Ramos (cell line): ENCODE measurements around the gene PAGR1.
"Not testable (repeated sequence)": the region's sequence is repeated elsewhere in the genome, so short reads cannot be mapped to it uniquely, and the experiment has no call there.

Source experiments
- in situ Hi-C: fragments of 300-500 bp; cut with MboI; formaldehyde crosslinking; loops from one replicate; pipeline ENCODE4 v1.14.3; 2022; ENCODE audit warnings: low sequenced_read_pairs; ENCODE audit not compliant: unreplicated experiment

The PAGR1 gene

DNA sequence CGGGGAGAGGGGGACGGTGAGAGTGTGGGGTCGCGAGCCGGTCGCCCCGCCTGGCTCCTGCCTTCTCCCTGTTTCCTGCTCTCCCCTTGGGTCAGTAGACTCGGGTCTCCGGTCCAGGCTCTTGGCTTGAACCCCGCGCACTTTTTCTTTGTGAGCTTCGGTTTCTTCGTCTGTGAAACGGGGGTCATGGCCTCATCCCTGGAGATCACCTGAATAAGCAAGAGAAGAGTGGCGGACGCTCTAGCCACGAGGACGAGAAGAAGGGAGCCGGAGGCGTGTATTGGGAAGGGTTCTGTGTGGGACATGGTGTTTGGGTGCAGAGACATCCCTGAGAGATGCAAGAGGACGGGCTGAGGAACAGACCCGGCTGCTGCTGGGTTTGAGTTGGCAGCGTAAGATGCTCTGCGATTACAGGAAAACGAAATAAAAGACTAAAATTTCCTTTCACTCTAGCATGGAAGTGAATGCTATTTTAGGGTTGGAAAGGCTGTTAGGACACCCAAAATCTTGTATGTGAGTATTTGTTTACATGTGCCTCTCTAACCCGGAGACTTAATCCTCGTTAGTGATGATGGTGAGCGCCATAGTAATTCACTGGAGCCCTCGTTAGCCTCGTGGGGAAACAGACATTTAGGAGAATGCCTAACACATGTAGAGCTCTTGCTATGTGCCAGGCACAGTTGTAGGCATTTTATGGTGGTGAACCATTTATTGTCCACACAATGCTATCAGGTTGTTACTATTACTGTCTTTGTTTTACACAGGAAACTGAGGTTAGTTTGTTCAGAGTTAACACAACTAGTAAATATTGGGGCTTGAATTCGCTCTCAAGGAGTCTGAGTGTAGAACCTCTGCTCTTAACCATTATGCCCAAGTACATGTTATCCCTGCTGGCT is 24.8 kb upstream of the PAGR1 start:
- in situ Hi-C loops, result no loop called here

DNA sequence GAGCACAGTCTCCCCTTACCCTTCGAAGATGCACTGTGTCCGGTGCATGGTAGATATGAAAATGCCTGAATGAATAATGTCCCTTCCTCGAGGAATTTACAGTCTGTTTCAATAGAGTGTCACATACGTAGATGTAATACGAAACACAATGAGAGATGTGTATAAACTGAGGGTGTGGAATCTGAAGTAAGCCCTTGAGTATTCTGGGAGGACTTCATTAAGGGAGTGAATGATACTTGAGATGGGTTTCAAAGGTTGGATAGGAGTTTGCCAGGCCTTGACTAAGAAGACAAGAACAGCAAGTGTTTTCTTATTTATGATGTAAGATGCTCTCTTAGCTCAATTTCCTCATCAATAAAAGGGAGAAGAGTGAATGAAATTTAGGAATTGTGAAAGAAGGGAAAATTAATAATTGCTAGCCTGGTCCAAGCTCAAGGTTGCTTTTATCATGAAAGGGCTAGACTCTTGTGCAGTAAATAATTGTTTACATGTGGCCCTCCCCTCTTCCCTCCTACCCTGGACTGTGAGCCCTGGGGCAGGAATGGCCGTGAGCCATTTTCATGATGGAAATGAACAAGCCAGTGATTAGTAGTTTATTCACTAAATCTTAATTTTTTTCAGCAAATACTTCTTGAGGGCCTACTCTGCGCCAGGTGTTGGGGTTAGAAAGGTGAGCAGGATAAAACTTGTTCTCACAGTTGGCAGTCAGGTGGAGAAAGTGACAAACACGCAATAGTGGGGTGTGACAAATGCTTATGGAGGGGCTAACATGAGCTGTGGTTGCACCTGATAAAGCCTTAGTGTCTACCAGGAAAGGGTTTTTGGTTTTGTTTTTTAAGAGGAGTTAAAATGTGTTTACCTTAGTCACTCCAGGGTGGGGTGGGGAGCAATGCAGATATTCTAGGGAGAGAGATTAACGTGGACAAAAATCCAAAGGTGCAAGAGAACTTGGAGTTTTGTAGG is 23.8 kb upstream of the PAGR1 start:
- in situ Hi-C loops, result no loop called here

DNA sequence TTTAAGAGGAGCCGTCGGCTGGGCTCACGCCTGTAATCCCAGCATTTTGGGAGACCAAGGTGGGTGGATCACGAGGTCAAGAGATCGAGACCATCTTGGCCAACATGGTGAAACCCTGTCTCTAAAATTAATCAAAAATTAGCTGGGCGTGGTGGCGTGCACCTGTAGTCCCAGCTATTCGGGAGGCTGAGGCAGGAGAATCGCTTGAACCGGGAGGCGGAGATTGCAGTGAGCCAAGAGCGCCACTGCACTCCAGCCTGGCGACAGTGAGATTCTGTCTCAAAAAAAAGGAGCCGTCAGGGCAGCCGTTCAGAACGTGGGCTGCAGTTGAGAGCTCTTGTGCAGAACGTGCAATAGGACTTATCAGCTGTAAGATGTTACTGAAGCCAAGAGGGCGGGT is 22.8 kb upstream of the PAGR1 start:
- in situ Hi-C loops, result not testable (repeated sequence)

DNA sequence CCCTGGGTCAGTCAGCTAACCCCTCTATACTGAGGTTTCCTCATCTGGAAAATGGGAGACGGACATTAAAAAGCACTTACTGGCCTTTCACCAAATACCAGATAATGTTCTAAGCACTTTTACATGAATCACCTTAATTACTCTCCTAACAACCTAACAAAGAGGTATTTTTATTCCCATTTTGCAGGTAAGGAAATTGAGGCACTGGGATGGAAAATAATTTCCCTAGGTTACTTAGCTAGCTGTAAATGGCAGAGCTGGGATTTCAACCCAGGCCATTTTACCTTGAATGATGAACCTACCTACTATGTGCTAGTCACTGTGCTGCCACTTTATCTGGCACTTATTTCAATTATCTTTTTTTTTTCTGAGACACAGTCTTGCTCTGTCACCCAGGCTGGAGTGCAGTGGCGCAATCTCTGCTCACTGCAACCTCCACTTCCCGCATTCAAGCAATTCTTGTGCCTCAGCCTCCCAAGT is 21.7 kb upstream of the PAGR1 start:
- in situ Hi-C loops, result no loop called here

DNA sequence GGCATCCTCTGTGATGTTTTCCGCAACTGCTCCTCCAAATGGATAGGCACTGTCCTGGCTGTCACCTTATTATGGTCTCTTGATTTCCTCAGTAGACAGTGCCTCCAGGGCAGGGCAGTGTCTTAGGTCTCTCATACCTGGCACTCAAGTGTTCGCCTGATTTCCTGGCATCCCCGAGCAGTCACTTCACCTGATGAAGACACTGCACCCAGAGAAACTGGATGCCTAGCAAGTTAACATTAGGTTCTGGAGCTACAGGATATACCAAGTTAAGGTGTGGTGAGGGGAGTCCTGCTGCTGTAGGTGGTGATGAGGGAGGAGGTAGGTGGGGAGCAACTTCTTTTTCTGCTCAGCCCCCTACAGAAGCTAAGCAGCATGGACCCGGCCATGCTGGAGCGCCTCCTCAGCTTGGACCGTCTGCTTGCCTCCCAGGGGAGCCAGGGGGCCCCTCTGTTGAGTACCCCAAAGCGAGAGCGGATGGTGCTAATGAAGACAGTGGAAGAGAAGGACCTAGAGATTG is 13.5 kb upstream of the PAGR1 start:
- in situ Hi-C loops, result loop anchor here (25.0 kb wide), 1 partner anchor 585 kb away; the partner anchor contains the start of genes SEPTIN1 and ZNF48

DNA sequence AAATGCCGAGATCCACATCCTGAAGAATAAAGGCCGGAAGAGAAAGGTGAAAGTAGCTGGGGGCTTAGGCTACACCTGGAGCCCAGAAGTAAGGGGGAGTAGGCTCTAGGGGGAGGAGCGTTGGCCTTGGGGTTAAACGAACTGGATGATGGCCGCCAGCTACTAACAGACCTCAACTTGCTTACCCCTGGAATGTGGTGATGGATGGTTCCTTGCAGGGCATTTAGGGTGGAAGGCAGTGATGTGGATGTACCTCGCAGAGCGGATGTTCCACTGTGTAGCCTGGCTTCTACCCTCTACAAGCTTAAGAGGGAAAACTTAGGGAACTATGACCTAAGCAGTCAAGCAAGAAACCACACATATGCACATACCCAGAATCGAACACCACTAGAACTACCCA is 11.9 kb upstream of the PAGR1 start:
- in situ Hi-C loops, result loop anchor here (25.0 kb wide), 1 partner anchor 583 kb away; the partner anchor contains the start of genes SEPTIN1 and ZNF48

DNA sequence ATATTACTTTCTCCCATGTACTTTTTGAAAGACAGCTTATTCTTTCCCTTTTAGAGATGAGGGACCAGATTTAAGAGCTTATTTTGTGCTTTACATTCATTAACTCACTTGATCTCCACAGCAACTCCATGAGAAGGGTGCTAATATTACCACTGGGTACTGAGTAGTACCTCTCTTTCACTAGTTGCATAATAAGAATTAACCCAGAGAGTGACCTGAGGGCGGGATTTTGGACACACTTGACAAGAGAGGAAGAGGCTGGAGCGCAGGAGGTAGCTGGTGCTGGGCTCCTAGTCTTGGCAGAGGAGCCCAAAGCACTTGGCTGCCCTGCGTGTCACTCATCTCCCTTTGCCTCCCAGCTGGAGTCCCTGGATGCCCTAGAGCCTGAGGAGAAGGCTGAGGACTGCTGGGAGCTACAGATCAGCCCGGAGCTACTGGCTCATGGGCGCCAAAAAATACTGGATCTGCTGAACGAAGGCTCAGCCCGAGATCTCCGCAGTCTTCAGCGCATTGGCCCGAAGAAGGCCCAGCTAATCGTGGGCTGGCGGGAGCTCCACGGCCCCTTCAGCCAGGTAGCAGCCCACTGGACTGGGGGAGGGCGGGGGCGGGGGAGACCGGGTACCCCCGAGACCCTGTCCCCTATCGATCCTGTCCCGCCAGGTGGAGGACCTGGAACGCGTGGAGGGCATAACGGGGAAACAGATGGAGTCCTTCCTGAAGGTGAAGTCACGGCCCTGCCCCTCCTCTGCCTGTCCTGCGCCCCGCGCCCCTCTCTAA is 11.3 kb upstream of the PAGR1 start:
- in situ Hi-C loops, result loop anchor here (25.0 kb wide), 1 partner anchor 583 kb away; the partner anchor contains the start of genes SEPTIN1 and ZNF48

DNA sequence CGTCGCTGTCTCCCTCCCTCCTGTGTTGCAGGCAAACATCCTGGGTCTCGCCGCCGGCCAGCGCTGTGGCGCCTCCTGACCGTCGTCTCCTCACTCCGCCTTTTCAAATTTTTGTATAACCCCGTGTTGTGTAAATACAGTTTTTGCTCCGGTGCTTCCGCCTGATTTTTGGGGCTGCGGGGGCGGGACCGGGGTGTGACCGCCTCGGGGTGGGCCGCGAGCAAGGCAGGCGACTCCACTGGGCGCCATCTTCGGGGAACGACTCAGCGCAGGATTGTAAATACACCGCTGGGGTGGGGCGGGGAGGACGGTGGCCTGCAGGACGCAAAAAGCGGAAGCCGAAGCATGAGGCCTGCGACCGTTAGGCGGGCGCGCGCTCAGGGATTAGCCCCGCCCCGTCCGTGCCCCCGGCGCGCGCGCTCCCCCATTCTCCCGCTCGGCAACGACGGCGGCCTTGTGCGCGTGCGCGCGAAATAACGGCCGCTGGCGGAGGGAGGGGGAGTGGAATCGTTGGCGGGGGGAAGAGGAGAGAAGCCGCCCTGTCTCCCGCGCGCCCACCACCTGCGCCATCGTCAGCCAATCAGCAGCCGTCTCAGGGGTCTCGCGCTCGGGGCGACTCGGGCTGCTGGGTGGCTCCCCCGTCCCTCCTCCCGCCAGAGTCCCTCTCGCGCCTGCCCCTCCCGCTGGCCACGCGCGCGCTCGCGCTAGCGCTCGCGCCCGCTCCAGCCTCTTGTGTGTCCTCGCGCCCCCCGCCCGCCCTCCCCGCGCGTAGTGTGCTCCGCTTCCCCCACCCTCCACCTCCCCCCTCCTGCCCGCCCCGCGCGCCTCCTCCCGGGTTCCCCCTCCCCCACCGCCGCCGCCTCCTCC is 10.5 kb upstream of the PAGR1 start:
- in situ Hi-C loops, result loop anchor here (25.0 kb wide), 1 partner anchor 582 kb away; the partner anchor contains the start of genes SEPTIN1 and ZNF48

DNA sequence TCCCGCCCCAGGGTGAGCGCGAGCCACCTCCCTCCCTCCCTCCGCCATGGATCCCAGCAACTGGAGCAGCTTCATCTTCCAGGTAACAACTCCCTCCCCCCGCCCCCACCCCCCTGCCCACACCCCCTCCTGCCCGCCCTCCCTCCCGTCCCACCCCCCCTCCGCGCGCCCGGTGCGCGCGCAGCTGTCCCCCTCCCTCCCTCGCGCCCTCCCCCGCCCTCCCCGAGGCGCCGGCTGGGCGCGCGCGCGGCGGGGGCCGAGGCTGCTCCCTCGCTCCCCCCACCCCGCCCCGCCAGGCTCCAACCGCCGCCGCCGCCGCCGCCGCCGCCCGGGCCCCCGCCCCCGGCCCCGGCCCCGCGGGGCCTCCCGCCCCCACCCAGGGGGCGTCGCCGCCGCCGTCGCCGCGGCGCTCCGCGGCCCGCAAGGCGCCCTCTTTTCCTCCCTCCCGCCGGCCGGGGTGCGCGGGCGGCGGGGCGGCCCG is 9.8 kb upstream of the PAGR1 start, which contains the start of gene MAZ:
Gene MAZ, plus strand, starts transcription at position 431 of the 481 bp plus-strand sequence. CDS start 173 bp downstream, outside the sequence.
- in situ Hi-C loops, result loop anchor here (25.0 kb wide), 1 partner anchor 581 kb away; the partner anchor contains the start of genes SEPTIN1 and ZNF48

DNA sequence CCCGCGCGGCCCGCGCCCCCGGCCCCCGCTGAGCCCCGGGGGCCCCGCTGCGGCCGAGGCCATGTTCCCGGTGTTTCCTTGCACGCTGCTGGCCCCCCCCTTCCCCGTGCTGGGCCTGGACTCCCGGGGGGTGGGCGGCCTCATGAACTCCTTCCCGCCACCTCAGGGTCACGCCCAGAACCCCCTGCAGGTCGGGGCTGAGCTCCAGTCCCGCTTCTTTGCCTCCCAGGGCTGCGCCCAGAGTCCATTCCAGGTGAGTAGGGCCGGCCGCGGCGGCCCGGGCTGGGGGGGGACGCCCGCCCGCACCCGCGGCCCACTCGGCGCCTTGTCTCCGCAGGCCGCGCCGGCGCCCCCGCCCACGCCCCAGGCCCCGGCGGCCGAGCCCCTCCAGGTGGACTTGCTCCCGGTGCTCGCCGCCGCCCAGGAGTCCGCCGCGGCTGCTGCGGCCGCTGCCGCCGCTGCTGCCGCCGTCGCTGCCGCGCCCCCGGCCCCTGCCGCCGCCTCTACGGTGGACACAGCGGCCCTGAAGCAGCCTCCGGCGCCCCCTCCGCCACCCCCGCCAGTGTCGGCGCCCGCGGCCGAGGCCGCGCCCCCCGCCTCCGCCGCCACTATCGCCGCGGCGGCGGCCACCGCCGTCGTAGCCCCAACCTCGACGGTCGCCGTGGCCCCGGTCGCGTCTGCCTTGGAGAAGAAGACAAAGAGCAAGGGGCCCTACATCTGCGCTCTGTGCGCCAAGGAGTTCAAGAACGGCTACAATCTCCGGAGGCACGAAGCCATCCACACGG is 9.1 kb upstream of the PAGR1 start:
- in situ Hi-C loops, result loop anchor here (25.0 kb wide), 1 partner anchor 580 kb away; the partner anchor contains the start of genes SEPTIN1 and ZNF48

DNA sequence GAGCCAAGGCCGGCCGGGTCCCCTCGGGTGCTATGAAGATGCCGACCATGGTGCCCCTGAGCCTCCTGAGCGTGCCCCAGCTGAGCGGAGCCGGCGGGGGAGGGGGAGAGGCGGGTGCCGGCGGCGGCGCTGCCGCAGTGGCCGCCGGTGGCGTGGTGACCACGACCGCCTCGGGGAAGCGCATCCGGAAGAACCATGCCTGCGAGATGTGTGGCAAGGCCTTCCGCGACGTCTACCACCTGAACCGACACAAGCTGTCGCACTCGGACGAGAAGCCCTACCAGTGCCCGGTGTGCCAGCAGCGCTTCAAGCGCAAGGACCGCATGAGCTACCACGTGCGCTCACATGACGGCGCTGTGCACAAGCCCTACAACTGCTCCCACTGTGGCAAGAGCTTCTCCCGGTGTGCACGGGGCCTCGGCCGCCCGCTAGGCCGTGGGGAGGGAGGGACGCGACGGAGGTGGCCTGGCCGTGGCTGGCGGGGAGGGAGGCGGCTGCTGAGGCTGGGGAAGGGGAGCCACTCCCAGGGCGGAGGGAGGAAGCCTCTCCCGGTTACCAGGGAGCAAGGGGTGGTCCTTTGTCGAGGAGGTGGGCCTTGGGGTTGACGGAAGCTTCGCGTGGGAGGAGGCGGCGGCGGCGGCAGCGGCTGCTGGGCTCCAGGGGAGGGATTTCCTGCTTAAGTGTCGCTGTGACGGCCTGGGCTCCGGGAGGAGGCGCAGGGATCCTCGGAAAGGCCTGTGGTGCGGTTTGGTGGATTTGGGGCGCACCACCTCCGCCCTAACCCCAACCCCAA is 8.3 kb upstream of the PAGR1 start:
- in situ Hi-C loops, result loop anchor here (25.0 kb wide), 1 partner anchor 580 kb away; the partner anchor contains the start of genes SEPTIN1 and ZNF48

DNA sequence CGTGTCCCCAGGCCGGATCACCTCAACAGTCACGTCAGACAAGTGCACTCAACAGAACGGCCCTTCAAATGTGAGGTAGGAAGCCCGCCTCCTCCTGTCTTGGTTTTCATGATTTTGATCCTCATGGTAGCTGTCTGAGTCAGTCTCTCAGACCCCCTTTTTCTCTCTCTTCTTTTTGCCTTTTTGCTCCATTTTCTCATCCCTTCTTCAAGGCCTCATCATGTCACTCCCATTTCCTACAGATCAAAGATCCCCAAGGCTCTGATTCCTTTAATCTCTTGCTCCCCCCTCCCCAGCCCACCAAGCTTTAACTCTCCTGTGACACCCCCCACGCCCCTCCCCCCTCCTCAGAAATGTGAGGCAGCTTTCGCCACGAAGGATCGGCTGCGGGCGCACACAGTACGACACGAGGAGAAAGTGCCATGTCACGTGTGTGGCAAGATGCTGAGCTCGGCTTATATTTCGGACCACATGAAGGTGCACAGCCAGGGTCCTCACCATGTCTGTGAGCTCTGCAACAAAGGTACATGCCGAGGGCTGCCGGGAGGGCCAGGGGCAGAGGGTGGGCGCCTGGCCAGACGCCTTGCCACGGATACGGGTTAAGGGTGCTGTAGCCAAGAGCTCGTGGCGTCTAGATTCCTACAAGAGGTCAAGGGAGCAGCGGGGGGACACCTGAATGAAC is 7.6 kb upstream of the PAGR1 start:
- in situ Hi-C loops, result loop anchor here (25.0 kb wide), 1 partner anchor 579 kb away; the partner anchor contains the start of genes SEPTIN1 and ZNF48

DNA sequence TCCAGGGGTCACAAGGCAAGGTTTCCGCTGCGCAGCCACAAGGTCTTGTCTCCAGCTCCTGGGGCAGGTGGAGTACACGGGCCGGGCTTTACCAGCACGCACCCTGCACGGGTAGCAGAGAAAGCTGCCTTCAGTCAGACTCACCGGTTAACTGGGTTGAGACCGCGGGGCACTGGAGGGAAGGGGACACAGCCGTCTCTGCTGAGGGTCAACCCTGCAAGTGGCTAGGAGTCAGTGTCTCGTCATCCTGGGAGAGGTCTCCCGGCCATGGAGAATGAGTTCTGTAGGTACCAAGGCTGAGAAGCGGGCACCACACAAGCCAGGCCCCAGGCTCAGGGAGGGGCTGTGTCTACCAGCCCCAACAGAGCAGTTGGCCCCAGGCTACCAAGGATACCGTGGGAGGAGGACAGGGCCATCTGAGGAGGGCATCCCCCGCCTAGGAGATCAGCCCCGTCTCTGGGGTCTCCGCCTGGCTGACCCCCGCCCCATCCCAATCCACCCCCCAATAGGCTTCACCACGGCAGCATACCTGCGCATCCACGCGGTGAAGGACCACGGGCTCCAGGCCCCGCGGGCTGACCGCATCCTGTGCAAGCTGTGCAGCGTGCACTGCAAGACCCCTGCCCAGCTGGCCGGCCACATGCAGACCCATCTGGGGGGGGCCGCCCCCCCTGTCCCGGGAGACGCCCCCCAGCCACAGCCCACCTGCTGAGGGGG is 6.8 kb upstream of the PAGR1 start:
- in situ Hi-C loops, result loop anchor here (25.0 kb wide), 1 partner anchor 578 kb away; the partner anchor contains the start of genes SEPTIN1 and ZNF48

DNA sequence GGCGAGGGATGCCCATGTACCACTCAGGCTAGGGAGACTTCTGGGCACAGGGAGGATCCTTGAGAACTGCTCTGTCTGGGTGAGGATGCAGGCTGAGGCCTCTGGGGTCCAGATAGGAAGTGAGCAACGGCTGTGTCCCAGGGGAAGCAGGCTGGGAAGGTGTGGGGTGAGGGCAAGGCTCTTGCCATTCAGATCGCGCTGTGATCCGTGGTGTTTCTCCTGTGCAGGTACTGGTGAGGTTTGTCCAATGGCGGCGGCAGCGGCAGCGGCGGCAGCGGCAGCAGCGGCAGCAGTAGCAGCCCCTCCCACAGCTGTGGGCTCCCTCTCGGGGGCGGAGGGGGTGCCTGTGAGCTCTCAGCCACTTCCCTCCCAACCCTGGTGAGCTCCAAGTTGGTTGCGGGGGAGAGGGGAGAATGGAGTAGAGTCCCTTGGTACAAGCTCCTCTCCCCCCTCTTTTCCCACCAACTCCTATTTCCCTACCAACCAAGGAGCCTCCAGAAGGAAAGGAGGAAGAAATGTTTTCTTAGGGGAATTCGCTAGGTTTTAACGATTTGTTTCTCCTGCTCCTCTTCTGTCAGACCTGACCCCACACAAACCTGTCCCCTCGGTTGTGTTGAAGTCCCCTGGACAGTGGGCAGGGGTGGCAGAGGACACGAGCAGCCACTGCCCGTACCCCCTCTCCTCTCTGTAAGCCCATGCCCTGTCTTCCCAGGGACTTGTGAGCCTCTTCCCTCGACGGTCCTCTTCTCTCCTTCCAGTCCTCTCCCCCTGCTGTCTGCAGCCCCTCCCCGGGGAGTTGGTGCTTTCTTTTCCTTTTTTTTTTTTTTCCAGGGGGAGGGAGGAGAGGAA is 5.9 kb upstream of the PAGR1 start:
- in situ Hi-C loops, result loop anchor here (25.0 kb wide), 1 partner anchor 577 kb away; the partner anchor contains the start of genes SEPTIN1 and ZNF48
